HG03571 (cell line): ENCODE measurements around the gene ITGA11.

Experiments
- ATAC-seq: cut with Tn5 transposase; IDR thresholded peaks from one replicate; pipeline ENCODE4 v1.9.1; 2021; ENCODE audit not compliant: unreplicated experiment

The ITGA11 gene

DNA sequence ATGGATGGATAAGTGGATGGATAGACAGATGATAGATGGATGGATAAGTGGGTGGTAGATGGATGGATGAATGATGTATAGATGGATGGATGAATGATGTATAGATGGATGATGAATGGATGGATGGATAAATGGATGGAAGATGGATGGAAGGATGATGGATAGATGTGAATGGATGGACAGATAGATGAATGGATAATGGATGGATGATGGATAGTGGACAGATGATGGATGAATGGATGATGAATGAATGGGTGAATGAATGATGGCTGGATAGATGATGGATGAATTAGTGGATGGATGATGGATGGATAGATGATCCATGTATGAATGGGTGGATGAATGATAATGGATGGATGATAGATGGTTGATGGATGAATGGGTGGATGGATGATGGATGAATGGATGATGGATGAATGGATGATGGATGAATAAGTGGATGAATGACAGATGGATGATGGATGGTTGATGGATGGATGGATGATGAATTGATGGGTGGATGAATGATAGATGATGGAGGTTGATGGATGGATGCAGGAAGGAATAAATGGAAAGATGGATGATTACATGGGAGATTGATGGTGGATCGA, 69.3 kb downstream of the ITGA11 start:
- ATAC-seq, result no peak

DNA sequence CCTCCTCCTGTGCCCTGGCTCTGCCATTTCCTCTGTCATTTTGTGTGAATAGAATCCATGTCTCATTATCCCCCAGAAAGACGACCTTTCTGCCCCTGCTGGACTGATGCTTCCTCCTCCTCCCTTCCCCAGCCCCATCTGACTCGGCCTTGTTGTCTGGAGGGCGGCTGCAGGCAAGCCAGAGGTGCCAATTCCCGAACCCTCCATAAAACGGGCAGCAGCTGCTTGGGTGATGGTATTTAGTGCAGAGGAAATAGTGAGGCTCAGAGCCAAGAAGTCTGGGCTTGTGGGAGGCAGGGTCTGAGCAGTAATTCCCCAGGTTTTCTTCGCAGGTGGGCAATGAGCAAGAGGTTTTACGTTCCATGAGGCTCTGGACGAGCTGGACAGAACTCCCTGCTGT, 71.2 kb downstream of the ITGA11 start:
- ATAC-seq, result no peak

DNA sequence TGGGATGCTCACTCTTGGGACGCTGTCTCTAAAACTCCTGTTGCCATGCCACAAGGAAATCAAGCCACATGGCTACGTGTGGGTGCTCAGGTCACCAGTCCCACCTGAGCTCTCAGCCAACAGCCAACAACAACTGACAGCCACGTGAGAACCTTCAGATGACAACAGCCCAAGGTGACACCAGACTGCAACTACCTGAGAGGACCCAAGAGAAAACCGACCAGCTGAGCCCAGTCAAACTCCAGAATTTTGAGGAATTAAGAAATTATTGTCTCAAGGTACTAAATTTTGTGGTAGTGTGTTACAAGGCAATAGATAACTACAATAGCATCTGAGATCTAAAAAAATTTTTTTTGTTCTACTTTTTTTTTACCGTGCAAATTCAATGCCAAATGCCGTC, 75.2 kb downstream of the ITGA11 start:
- no peak for ATAC-seq

GRCh38 chr15:68354923-68355322, 77.0 kb downstream of the ITGA11 start:
- ATAC-seq, result no peak

DNA sequence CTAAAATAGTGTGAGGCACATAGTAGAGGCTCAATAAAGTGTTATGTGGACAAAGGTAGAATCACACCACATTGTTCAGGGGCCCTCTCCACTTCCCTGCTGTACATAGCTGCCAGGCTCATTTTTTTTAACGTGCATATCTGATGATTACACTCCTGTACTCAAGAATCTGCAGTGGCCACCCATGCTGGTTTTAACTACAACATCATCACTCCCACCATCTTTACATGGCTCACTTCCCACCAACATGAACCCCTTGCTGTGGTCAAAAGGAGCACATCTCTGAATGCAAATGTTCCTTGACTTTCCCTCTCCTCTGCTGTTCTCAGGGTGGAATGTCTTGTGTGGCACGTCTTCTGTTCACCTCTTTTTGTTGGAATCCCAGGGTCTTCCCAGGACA, 77.7 kb downstream of the ITGA11 start:
- ATAC-seq, result no peak

GRCh38 chr15:68353421-68354135, 78.4 kb downstream of the ITGA11 start:
- ATAC-seq, result no peak

DNA sequence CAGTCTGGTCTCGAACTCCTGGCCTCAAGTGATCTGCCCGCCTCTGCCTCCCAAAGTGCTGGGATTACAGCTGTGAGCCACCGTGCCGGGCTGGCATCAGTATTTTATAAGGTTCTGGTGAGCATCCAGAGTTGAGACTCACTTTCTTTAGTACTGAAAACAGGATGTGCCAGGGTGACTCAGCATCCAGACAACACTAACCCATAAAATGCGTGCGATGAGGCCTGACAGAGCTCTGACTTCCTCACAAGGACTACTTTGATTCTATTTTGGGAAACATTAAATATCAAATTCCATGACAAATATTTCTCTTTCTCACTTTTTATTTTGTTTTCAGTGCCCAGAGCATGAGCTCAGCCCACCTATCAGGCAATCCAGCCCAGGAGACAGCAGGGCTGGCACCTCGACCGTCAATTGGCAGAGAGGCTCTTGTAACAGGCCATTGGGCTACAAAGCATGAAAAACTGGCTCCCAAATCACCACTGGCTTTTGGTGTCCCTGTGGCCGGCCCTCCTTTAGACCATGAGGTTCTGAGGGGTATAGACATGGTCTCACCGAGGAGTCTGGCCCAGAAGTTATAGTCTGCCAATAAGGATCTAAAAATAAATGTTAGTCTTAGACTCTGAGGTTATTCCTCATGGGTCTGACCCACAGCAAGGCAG, 79.4 kb downstream of the ITGA11 start:
- no peak for ATAC-seq

- ATAC-seq, result no peak
These were observed 82.8 kb downstream of the ITGA11 start for GRCh38 chr15:68349151-68349550.

DNA sequence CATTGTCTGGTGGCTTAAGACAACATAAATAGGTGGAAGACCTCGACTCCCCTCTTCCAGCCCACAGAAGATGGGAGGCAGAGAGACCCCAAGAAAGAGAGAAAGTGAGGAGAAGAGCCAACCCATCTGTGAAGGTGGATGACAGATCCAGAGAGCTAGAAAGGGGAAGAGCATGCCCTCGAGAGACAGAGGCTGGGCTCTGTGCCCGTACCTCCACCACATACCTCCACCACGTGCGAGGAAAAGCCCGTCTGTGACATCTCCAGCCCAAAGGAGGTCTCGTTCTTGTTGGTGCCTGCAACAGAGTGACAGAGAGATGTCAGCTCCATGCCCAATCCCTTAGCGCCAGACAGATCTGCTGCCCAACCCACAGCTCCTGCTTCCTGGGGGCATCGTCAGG, 83.4 kb downstream of the ITGA11 start:
- ATAC-seq, result no peak

- no peak for ATAC-seq
These were observed 83.9 kb downstream of the ITGA11 start for GRCh38 chr15:68348081-68348480.

DNA sequence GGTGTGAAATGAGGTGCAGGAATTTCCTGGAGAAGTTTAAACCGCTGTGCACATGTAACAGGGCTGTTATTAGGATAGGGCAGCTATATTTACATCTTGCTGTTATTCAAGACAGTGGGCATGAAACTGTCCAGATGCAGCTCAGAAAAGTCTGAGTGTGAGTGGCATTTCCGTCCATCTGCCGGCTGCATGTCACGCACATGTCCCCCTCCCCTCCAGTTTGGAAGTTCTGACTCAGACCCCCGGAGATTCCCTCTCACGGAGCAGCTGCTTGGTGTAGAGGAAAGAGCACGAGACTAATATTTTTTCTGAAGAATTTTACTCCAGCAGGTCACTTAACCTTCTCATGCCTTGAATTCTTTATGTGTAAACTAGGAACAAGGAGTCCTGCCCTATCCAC, 84.6 kb downstream of the ITGA11 start:
- no peak for ATAC-seq

- no peak for ATAC-seq
These were observed 85.0 kb downstream of the ITGA11 start for GRCh38 chr15:68346979-68347378.

DNA sequence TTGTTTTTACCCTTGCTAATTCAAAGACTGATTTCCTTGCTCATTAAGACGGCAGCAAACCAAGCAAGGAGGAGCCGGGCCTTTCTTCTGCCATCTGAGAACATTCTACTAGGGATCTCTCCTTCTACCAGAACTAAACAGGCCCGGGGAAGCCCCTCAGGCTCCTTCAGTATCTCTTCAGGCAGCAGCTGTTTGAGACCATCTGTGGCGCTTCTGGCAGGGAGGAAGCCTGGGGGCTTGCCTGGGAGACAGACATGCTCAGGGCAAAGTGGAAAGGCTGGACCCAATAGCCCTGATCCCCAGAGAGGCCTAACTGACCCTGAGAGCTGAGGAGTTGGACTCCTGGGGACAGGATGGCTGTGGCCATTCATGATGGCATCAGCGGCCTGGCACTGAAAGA, 86.5 kb downstream of the ITGA11 start:
- ATAC-seq, result no peak

DNA sequence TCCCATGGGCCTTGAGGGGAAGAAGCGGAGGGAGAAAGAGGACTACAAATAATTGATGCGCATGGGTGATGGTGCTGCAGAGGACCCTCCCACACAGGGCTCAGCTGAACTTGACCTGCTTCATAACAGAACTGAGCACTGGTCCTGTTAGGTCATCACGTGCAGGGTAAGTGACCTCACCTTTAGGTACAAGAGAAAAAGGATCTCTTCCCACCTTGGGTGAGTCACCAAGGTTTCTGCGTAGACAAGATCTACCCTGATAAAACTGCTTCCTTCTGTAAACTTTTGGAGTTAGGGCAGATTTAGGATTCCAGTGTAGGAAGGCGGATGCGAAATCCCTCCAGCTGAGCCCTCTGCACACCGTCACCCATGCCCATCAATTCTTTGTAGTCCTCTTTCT, 87.4 kb downstream of the ITGA11 start:
- ATAC-seq, result no peak

DNA sequence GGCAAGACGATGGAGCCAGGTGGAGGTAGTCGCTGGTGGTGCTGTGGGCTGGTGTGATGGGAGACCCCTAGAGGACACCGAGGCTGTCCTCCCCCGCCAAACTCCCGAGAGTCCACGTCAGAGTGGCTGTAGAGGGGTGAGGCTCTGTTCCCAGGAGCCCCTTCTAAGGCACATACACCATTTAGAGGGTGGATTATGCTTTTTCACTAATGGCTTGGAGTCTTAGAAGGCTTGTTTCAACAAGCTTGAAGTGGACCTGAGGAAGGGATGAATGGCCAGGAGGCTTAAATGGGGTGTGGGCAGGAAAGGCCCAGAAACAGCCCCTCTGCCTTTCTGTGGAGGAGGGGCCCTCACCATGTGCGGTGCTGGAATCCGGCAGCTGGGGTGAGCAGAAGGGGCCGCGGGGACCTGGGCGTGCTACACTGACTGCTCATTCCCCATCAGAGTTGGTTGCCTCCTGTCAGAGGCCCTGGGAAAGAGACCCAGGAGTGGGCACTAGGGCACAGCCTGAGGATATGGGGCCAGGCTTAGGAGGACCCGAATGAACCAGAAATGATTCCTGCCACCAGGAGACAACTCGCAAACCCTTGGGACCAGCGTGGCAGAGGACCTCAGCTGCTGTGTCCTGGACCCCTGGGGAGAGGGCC, 88.3 kb downstream of the ITGA11 start:
- ATAC-seq, result no peak

DNA sequence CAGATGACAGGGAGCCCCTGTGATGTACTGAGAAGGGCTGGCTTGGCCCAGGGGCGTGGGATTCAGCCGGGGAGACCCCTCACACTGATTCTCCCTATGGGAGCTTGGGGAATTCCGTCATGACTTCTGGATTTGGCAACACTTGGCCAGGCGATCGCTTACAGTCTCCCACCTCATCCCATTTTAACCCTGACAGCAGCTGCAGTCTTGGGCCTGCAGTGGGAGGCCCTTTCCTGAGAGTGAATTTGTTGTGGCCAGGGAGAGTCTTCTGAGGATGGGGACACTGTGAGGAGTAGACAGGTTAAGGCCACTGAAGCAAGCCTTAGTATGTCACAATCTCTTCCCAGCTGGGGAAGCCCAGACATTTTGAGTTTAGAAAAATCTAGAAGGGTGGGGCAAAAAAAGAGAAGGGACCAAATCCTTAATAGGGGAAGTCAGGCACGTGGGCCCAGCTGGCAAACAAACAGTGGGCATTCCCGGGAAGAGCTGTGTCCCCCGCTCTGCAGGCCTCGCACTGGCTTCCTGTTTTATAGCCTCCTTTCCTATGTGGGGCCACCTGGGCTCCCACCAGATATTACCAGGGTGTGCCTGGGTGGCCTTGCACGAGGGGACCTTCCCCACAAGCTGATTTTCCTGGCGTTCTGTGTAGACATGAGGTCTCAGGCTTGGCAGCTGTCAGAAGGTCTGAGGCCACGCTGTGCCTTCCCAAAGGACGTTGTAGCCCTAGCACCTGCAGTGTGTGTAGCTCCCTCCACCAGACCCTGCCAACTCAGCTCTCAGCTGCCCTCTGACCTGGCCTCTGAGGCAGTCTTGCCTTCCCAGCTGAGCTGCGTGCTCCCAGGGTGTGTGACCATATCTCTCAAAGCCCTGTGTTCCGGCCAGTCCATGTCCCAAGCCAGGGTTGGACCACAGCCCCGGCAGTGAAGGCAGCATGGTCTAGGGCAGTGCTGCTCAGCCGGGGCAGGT, 89.9 kb downstream of the ITGA11 start:
- ATAC-seq, result no peak

DNA sequence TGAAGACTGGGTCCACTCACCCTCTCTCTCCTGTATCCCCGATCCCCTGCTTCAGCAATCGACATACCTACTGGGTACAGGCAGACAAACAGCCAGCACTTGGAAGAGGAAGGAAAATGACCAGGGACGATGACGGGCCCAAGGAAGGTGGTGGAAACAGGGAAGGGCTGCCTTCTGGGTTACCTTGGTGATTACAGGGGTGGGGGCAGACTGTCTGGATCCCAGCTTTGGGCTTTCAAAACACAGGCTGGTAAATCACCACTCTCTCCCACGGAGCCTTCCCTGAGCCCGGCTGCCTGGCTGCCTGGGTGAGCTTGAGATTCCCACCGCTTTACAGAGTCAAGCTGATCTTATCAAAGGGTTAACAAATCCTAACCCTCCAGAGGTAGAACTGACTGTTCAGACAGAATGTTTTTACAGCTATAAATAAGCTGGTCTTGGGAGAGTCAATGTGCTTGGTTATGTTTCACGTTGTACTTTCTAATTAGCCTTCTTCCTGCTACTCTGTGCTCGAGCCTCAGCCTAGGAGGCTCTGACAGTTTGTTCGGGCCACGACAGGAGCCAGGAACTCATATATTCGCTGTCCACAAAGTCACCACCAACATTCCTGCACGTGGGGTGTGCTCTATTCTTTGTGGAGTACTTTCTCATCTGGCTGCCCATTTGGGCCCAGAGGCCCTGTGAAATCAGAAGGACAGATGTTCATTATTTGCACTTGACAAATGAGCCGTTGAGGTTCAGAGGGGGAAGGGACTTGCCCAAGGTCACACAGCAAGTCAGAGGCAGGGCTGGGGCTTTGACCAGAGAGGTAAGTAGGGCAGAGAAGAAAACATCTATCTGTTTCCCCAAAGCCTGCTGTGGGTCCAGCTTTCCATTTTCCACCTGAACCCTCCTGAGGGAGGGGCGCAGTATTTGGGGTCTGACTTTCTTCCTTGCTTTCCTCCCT, 91.0 kb downstream of the ITGA11 start:
- ATAC-seq, result no peak

GRCh38 chr15:68339481-68339880, 92.5 kb downstream of the ITGA11 start:
- no peak for ATAC-seq

DNA sequence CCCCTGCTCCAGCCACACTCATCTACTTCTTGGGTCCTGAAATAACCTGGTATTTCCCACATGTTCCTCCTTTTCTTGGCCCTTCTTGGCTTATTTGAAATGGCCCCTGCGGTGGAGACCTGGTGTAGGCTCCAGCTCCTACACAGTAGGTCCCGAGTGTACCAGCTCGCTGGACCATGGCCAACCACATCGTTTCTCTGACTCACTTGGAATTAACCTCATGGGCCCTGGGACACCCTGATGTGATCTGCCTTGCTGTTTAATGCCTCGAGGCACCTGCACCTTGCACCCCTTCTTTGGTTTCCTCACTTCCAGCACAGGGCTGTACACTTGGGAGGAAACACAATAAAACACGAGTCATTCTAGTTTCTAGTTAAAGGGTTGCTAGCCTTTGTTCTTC, 94.1 kb downstream of the ITGA11 start:
- no peak for ATAC-seq

- ATAC-seq, result no peak
These were observed 95.4 kb downstream of the ITGA11 start for GRCh38 chr15:68336516-68336915.
